Measurements from ENCODE around the gene SHANK1. TPM values are rescaled to one million over a fixed set of nuclear protein-coding genes. Genes with fewer than 3 reads are reported as not detected.

SHANK1 gene
- total and polyA plus RNA-seq, 2 donors: 0.60 to 4.3 TPM

DNA sequence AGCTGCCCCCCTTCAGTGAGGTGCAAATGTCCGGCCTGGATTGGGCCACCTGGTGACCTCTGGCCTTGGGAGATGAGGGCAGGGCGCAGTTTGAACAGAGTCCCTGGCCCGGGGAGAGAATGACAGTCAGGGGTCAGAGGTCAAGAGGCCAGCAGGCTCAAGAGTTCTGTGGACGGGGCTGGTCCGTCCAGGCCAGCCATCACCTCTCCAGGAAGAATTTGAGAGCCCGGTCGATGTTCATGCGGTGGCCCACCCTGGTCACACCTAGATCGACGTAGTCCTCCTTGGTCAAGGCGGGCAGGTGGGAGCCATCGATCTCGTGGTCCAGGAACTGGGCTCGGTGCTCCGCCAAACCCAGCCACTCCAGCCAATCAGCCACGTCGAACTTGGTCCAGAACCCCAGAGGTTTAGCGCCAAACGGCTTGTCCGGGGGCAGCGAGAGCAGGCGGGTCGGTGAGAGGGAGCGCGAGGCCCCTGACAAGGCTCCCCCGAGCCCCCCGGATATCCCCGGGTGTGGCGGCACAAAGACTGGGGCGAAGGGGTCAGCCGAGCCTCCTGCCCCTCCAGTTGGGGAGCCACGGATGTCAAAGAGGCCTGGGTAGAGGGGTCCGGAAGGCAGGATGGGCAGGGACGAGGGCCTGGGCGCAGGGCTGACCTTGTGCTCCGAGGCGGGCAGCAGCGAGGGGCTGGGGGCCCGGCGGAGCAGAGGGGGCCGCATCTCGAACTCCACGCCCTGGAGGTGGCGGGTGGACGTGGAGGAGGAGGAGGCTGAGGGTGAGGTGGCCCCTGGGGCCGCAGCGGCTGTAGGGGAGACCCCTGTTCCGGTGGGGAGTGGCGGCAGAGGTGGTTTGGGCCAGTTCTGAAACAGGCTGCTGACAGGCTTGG is 57.6 kb downstream of the SHANK1 start:
- Histone ChIP-seq H3K36me3 (ENCODE audit: insufficient read depth) (no peaks in the 10 kb centered on the region), H3K4me1 (ENCODE audit: insufficient read depth) (peaks cover 2% of the 10 kb centered on the region), H3K27ac (ENCODE audit: low read depth) (no peak overlapping the region), H3K4me3 (ENCODE audit: low read depth, low read length) (no peak overlapping the region)
- 65% methylated on average over 49 of the region's 49 CpGs for WGBS
- no peak for DNase-seq (ENCODE audit: extremely low spot score)

DNA sequence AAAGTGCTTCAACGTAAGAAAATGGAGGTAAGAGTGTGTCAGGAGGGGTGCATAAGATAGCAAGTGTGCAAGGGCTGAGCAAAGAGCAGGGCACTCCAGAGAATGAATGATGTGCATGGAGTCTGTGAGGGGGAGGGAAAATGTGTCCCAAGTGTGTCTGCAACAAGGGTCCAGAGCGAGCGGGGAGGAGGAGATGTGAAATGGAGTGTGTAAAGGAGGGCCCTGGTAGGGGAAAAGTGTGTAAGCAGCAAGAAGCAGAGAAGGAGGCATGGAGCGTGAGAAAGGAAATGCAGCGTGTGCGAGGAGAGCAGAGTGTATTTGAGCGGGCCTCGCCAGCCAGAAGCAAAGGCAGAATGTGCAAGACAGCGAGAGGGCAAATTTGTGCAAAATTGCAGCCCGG is 58.6 kb downstream of the SHANK1 start:
- no peaks in the 10 kb centered on the region for H3K36me3 ChIP-seq (ENCODE audit: insufficient read depth)
- DNase-seq (ENCODE audit: extremely low spot score): no peak
- H3K4me1 ChIP-seq (ENCODE audit: insufficient read depth): no peaks in the 10 kb centered on the region
- 79% methylated on average over 10 of the region's 10 CpGs for WGBS
- no peak overlapping the region for H3K27ac ChIP-seq (ENCODE audit: low read depth)
- no peak overlapping the region for H3K4me3 ChIP-seq (ENCODE audit: low read depth, low read length)

DNA sequence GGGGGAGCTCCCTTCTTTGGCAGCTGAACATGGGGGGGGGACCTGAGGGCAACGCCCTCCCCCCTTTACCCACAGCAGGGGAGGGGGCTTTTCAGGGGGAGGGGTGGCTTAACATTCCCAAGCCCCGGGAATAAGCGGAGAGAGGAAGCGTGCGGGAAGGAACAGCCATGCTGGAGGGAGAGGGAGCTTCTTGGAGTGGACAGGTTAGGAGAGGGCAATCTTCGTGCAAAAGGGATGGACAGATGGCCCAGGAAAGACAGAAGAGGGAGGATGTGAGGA is 59.6 kb downstream of the SHANK1 start:
- no peaks in the 10 kb centered on the region for H3K36me3 ChIP-seq (ENCODE audit: insufficient read depth)
- H3K4me1 ChIP-seq (ENCODE audit: insufficient read depth): no peaks in the 10 kb centered on the region
- no peak for DNase-seq (ENCODE audit: extremely low spot score)
- no peak overlapping the region for H3K4me3 ChIP-seq (ENCODE audit: low read depth, low read length)
- 14% methylated on average over 6 of the region's 6 CpGs for WGBS
- H3K27ac ChIP-seq (ENCODE audit: low read depth): no peak overlapping the region

DNA sequence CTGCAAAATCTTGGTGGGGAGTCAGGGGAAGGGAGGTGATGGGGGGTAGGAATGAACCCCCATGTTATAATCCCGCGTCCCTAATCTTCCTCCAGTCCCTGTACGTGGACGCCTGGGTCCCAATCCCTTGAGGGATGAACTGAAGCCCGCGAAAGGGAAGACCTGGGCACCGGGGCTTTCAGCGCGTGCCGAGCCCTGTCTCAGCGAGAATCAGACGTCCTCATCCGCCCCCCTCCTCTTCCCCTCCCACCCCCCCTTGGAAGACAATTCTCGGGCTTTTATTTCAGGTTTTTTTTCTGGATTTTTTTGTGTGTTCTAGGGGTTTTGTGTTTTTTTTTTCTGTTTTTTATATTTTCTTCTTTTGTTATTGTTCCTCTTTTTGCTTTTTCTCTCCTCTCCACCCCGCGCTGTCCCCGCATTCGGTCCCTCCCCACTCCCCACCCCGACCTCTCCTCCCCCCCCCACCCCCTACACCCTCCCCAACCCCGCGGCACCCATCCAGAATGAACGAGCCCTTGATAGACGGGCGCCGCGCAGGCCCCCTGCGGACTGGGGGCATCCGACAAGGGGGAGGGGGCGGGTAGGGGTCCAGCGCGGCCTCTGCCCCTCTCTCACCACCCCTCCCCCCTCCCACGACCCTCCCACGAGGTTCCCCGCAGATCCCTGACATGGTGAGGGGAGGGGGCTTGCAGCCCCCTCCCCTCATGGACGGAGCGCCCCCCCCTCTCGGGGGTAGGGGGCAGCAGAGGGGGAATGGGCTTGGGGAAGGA is 60.1 kb downstream of the SHANK1 start:
- no peaks in the 10 kb centered on the region for H3K4me1 ChIP-seq (ENCODE audit: insufficient read depth)
- no peak overlapping the region for H3K4me3 ChIP-seq (ENCODE audit: low read depth, low read length)
- DNase-seq (ENCODE audit: extremely low spot score): no peak
- no peak overlapping the region for H3K27ac ChIP-seq (ENCODE audit: low read depth)
- WGBS: 3% methylated on average over 37 of the region's 37 CpGs
- H3K36me3 ChIP-seq (ENCODE audit: insufficient read depth): no peaks in the 10 kb centered on the region

DNA sequence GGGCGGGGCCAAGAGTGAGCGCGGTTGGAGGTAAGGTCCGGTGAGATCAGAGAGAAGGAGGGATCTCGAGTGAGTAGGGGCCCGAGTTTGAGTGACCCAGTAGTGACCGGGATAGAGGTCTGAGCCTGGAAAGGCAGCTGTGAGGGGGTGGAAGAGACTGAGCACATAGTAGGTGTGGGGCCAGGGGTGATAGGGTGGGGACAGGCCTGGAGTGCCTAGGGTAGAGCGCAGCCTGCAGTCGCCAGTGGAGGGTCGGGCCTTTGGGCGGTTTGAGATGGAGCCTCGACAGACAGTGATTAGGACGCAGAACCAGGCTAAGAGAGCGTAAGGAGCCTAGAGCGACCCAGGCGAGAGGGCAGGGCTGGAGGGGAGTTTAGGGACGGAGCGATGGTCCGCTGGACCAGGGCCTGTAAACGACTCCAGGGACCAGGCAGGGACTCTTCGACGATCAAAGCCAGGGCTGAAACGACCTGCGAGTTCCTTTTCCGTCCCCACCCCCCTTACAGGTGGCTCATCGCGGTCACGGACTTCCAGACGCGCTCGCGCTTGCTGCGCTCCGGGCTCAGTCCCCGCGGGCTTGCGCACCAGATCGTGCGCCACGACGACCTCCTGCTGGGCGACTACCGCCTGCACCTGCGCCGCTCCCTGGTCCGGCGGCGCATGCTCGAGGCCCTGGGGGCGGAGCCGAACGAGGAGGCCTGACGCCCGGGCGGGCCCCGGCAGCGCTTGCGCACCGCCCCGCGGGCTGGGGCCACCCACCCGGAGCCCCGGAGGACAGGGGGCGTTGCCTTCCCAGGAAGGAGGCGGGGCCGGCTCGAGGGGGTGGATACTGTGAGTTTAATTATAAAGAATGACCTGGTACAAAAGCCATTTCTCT is 60.9 kb downstream of the SHANK1 start:
- H3K4me3 ChIP-seq (ENCODE audit: low read depth, low read length): peak overlapping the region; percentile 12
- no peak overlapping the region for H3K27ac ChIP-seq (ENCODE audit: low read depth)
- H3K4me1 ChIP-seq (ENCODE audit: insufficient read depth): no peaks in the 10 kb centered on the region
- DNase-seq (ENCODE audit: extremely low spot score): peak; percentile 57
- WGBS: 1% methylated on average over 67 of the region's 67 CpGs
- no peaks in the 10 kb centered on the region for H3K36me3 ChIP-seq (ENCODE audit: insufficient read depth)

DNA sequence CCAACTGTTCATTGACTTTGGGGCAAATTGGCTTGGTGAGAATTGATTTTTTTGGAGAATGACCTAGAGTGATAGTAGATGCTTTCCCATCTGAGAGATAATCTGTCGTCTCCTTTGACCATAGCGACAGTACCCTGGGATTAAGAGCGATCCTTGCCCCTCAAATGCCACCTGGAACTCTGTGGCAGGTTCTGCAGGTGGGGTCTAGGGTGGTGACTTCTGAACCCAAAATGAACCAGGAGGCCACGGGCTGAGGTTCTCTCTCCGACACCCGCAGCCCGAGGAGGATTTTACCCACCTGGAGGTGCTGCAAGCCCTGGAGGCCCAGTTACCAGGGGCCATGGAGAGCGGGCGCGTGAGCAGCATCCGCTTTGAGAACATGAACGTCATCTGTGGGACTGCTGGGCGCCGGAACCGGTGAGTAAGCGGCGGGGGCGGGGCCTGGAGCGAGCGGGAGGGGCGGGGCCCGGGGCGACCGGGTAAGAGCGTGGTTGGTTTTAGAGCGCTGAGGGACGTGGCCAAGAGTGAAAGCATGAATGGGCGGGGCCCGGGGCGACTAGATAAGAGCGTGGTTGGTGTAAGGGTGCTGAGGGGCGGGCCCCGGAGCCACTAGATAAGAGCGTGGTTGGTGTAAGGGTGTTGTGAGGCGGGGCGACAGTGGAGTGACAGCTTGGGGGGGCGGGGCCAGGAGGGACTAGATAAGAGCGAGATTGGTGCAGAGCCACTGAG is 61.7 kb downstream of the SHANK1 start:
- 1% methylated on average over 38 of the region's 38 CpGs for WGBS
- Histone ChIP-seq H3K27ac (ENCODE audit: low read depth) (no peak overlapping the region), H3K4me1 (ENCODE audit: insufficient read depth) (no peaks in the 10 kb centered on the region), H3K36me3 (ENCODE audit: insufficient read depth) (no peaks in the 10 kb centered on the region), H3K4me3 (ENCODE audit: low read depth, low read length) (no peak overlapping the region)
- DNase-seq (ENCODE audit: extremely low spot score): peak; percentile 94

DNA sequence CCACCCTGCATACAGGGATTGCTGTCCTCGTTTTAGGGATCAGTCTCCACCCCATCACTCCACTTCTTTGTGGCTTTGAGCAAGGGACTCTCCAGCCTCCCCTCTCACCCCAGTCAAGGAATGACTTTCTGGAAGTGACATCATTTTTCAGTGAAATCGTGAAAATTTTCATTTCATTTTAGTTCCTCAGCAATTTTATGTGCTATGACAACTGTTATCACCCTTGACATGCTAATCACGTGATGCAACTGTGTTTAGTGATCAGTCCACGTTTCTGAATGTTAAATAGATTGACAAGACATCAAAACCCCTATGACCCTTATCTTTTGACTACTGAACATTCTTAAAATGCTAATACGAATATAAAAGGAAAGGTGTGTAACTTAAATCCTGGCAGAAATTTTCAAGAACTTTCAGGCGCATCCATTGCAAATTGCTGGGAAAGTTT is 62.4 kb downstream of the SHANK1 start:
- H3K4me3 ChIP-seq (ENCODE audit: low read depth, low read length): no peak overlapping the region
- 56% methylated on average over 6 of the region's 6 CpGs for WGBS
- H3K27ac ChIP-seq (ENCODE audit: low read depth): no peak overlapping the region
- H3K36me3 ChIP-seq (ENCODE audit: insufficient read depth): no peaks in the 10 kb centered on the region
- H3K4me1 ChIP-seq (ENCODE audit: insufficient read depth): no peaks in the 10 kb centered on the region
- DNase-seq (ENCODE audit: extremely low spot score): no peak

DNA sequence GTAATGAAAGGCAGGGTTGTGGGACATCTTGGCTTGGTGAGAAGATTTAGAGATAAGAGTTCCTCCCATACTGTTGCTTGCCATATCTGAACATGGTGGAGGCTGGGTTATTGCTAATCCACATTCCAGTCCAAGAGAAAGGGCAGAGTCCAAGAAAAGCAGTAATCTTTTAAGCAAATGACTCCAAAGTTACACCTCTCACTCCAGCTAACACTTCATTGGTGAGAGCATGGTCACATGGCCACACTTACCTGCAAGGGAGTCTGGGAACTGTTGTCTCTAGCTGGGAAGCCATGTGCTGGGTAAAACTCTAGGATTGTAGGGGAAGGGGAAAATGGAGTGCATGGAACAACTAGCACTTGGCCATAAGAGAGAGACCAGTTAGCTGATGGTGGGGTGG is 64.7 kb downstream of the SHANK1 start:
- Histone ChIP-seq H3K27ac (ENCODE audit: low read depth) (no peak overlapping the region), H3K4me1 (ENCODE audit: insufficient read depth) (no peaks in the 10 kb centered on the region), H3K36me3 (ENCODE audit: insufficient read depth) (no peaks in the 10 kb centered on the region), H3K4me3 (ENCODE audit: low read depth, low read length) (no peak overlapping the region)
- DNase-seq (ENCODE audit: extremely low spot score): no peak

DNA sequence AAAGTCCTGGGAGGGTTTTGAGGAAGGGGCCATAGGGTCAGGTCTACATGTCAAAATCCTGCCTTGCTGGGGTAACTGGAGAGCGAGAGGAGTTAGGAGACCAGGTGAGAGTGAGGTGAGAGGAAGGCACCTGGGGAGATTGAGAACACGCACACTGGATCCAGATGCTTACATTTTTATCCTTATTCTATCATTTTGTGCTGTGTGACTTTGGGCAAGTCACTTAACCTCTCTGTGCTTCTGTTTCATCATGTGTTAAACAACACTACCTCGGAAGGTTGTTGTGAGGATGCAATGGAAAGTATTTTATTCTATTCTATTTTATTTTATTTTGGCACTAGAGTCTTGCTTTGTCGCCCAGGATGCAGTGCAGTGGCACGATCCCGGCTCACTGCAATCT is 66.9 kb downstream of the SHANK1 start:
- H3K27ac ChIP-seq (ENCODE audit: low read depth): no peak overlapping the region
- no peaks in the 10 kb centered on the region for H3K36me3 ChIP-seq (ENCODE audit: insufficient read depth)
- 89% methylated on average over 6 of the region's 6 CpGs for WGBS
- no peak overlapping the region for H3K4me3 ChIP-seq (ENCODE audit: low read depth, low read length)
- DNase-seq (ENCODE audit: extremely low spot score): no peak
- no peaks in the 10 kb centered on the region for H3K4me1 ChIP-seq (ENCODE audit: insufficient read depth)

DNA sequence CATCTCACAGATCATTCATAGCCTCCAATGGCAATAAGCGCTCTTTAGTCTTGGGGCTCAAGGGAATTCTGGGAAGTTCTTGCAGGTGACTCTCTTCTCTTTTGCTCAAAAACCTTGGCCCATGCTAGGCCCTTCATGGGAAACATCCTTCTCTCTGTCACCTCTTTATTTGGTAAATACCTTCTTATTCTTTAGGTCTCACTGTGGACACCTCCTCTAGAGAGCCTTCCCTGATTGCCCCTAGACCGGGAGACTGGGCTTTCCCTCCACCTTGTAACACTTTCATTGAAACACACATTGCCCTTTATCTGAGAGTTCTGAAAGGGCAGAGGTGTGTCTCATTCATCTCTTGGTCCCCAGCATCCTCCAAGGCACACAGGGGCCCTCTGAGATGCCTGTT is 68.4 kb downstream of the SHANK1 start:
- H3K27ac ChIP-seq (ENCODE audit: low read depth): no peak overlapping the region
- WGBS: 81% methylated on average over 2 of the region's 2 CpGs
- no peak for DNase-seq (ENCODE audit: extremely low spot score)

DNA sequence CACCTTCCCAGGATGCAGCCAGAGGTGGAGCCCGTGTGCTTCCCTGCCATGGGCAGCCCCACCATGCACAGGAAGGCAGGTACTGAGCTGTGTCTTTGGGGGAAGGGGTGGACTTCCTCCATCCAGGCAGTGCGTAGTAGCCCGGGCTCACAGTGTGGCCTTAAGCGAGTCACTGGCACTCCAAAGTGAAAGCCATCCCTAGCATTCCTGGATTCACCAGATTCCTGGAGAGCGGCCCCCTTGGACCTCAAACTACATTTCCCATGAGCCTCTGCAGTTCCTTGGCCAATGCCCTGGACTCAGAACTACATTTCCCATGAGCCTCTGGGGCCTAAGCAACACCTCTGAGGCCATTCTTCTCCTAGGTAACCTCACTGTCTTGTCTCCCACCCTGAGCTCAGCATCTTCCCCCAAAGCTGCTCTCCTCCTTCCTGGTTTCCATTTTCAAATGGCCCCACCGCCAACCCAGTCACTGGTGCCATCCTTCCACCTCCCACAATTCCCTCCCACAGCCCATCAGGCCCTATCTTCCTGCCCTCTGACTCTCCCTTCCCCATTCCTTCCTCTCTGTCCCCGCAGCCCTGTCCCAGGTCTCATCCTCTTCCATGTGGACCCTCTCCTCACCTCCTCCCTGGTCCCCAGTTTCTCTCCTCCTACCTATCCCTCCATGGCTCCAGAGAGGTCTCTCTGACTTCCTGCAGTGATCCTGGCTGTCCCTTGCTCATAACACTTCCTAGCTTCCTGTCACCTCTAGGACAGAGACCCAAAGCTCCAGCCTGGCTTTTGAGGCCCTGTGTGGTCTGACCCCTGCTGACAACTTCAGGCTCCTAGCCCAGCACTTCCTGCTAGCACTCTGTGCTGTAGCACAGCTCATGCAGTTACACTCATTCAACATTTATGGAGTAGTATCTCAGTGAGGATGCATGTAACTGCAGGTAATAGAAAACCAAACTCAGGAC is 69.9 kb downstream of the SHANK1 start, which contains the start of gene C19orf81:
TSS of gene C19orf81 (plus strand) at position 13 of the 959 bp plus-strand sequence. CDS start at position 13, 0 bp downstream.
- Histone ChIP-seq H3K4me1 (ENCODE audit: insufficient read depth) (no peaks in the 10 kb centered on the region), H3K4me3 (ENCODE audit: low read depth, low read length) (no peak within 1 kb of the TSS), H3K27ac (ENCODE audit: low read depth) (no peak within 1 kb of the TSS), H3K36me3 (ENCODE audit: insufficient read depth) (no peaks in the 10 kb centered on the region)
- DNase-seq (ENCODE audit: extremely low spot score): no peak
- 26% methylated on average over 7 of the region's 7 CpGs for WGBS

More for the DNA sequence above, 68.4 kb downstream of the SHANK1 start:
- Histone ChIP-seq H3K36me3 (ENCODE audit: insufficient read depth) (no peaks in the 10 kb centered on the region), H3K4me1 (ENCODE audit: insufficient read depth) (no peaks in the 10 kb centered on the region), H3K4me3 (ENCODE audit: low read depth, low read length) (no peak overlapping the region)

DNA sequence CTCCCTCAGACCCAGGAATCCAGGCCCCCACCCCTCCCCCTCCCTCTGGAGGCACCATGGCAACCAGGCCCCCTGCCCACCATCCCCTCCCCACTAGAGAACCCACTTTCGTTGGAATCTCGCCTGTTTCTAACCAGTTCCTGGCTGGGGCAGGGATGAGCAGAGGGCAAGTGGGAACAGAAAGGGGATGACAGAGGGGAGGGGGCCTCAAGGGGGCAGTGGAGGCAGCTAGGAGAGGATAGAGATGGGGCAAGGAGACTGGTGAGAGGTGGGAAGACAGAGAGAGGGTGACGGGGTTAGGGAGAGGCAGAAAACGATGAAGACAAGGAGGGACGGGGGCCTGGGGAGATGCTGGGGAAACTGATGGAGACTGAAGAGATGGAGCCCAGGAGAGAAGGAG is 70.9 kb downstream of the SHANK1 start:
- no peak for DNase-seq (ENCODE audit: extremely low spot score)
- Histone ChIP-seq H3K4me1 (ENCODE audit: insufficient read depth) (no peaks in the 10 kb centered on the region), H3K4me3 (ENCODE audit: low read depth, low read length) (no peak overlapping the region), H3K36me3 (ENCODE audit: insufficient read depth) (no peaks in the 10 kb centered on the region), H3K27ac (ENCODE audit: low read depth) (no peak overlapping the region)
- 46% methylated on average over 5 of the region's 5 CpGs for WGBS
